Vagina (tissue), 2 donors: ENCODE measurements around the gene ATG4B.

Experiments
- CTCF ChIP-seq, 3 experiments: fragments of 450-650 bp in 2 of 3; fragments of 200-600 bp in 1 of 3; sonication (generic) in 1 of 3; IDR thresholded peaks; one replicate each; pipeline ENCODE4 v1.5.1; 2017 to 2019; ENCODE audit warnings: antibody characterized with exemption in 3 of 3, mild to moderate bottlenecking in 2 of 3, moderate library complexity in 2 of 3
- POLR2A ChIP-seq, 2 donors: fragments of 450-650 bp; IDR thresholded peaks; one replicate each; pipeline ENCODE4 v1.6.1; 2017; ENCODE audit warnings: antibody characterized with exemption in 2 of 2, mild to moderate bottlenecking in 2 of 2, moderate library complexity in 2 of 2
- POLR2AphosphoS5 ChIP-seq, 2 donors: sonication (generic); formaldehyde crosslinking; IDR thresholded peaks; one replicate each; pipeline ENCODE4 v1.9.0; 2017; ENCODE audit warnings: antibody characterized with exemption in 2 of 2, mild to moderate bottlenecking in 2 of 2, low read depth in 1 of 2; ENCODE audit not compliant: insufficient read depth in 1 of 2

DNA sequence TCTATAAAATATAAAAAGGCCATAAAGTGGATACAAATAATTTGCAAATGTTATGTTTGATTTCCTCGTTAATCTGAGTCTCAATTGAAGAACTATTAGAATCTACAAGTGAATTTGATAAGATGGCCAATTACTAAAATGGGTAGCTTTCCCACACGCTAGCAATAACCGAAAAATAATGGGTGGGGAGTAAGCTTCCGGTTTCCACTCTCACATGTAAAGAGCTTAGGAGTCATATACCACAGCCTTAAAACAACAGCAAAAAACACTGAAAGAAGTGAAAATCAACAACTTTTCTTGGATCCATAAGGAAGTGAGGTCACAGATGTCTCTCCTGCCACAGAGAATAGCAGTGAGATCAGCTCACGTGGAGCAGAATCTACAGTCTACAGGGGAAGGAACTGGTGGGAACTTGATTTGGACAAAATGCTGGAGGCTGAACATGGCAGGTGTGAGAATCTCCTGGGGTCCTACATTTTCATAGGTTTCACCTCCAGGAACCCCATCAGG, 19.1 kb upstream of the ATG4B start:
- TF ChIP-seq CTCF (IDR thresholded peaks at IDR 0.05) (no peak), POLR2A (IDR thresholded peaks at IDR 0.05) (no peak), POLR2AphosphoS5 (IDR thresholded peaks at IDR 0.05; ENCODE audit: insufficient read depth in 1 of 2, low read depth in 1 of 2) (no peak)
